Occipital lobe (tissue), 2 donors: ENCODE data around the gene UBXN10. TPM values are rescaled to one million over a fixed set of nuclear protein-coding genes. Genes with fewer than 3 reads are reported as not detected.

ENCODE experiments used
- DNase-seq: peaks from one replicate; lab custom pipeline; 2025; lab: John Stamatoyannopoulos, UW
- total RNA-seq: library from RNA; depleted of rRNA; stranded (reverse); fragments of >200 nt; gene quantifications from one replicate; pipeline ENCODE4 v1.2.3, GENCODE V29; 2014

Gene UBXN10
- 1.6 TPM for total RNA-seq

- DNase-seq: no peak
Observed at GRCh38 chr1:20185834-20186782, at the start of gene UBXN10, which contains the start of gene PLA2G2C. UBXN10 (plus strand) TSS chr1:20186096; CDS start chr1:20190562, 4,466 bp downstream. PLA2G2C (minus strand) TSS chr1:20186518; CDS start chr1:20177363, 9,155 bp downstream.

GRCh38 chr1:20136249-20136648 is 49.6 kb upstream of the UBXN10 start:
- no peak for DNase-seq

GRCh38 chr1:20137055-20137454 is 48.8 kb upstream of the UBXN10 start:
- no peak for DNase-seq

GRCh38 chr1:20137604-20138003 is 48.3 kb upstream of the UBXN10 start:
- DNase-seq: no peak

- DNase-seq: no peak
Observed at GRCh38 chr1:20138346-20138745, 47.5 kb upstream of the UBXN10 start.

GRCh38 chr1:20138961-20139550 is 46.8 kb upstream of the UBXN10 start, which contains the start of gene PLA2G2F:
PLA2G2F (plus strand) TSS chr1:20139323; CDS start chr1:20139428, 105 bp downstream.
- DNase-seq: no peak

GRCh38 chr1:20139776-20140612 is 45.9 kb upstream of the UBXN10 start:
- no peak for DNase-seq

GRCh38 chr1:20141001-20141400 is 44.9 kb upstream of the UBXN10 start:
- no peak for DNase-seq

- DNase-seq: no peak
Observed at GRCh38 chr1:20141466-20141865, 44.4 kb upstream of the UBXN10 start.

- DNase-seq: no peak
Observed at GRCh38 chr1:20142001-20142710, 43.7 kb upstream of the UBXN10 start.

- no peak for DNase-seq
Observed at GRCh38 chr1:20143318-20143717, 42.6 kb upstream of the UBXN10 start.

GRCh38 chr1:20143734-20144565 is 41.9 kb upstream of the UBXN10 start:
- DNase-seq: no peak

GRCh38 chr1:20147846-20148570 is 37.9 kb upstream of the UBXN10 start:
- no peak for DNase-seq

GRCh38 chr1:20148571-20149500 is 37.1 kb upstream of the UBXN10 start:
- DNase-seq: no peak

GRCh38 chr1:20149601-20150325 is 36.1 kb upstream of the UBXN10 start:
- DNase-seq: no peak

- no peak for DNase-seq
Observed at GRCh38 chr1:20150326-20150705, 35.6 kb upstream of the UBXN10 start.

GRCh38 chr1:20150969-20151368 is 34.9 kb upstream of the UBXN10 start:
- no peak for DNase-seq
